ENCODE data around the gene ARHGAP32. TPM values are rescaled to one million over a fixed set of nuclear protein-coding genes. Genes with fewer than 3 reads are reported as not detected.

The ARHGAP32 gene
- total RNA-seq, 4 donors from 2014 or later: 13.5 to 21.9 (median 20.2) TPM

GRCh38 chr11:128968916-128969315 lies 223.2 kb downstream of the ARHGAP32 start:
- no peak overlapping the region for H3K27ac ChIP-seq
- H3K4me3 ChIP-seq (replicated peaks in 1 of 3): no peak overlapping the region
- TF ChIP-seq CTCF (IDR thresholded peaks at IDR 0.05) (no peak), POLR2A (IDR thresholded peaks at IDR 0.05) (no peak)
- no peaks in the 10 kb centered on the region for H3K27me3 ChIP-seq
- intact Hi-C loops (cut with DNase I): no loop called here
- WGBS, 2 donors: 92 to 93% methylated on average over 9 of the region's 9 CpGs
- no peaks in the 10 kb centered on the region for H3K9me3 ChIP-seq
- no peaks in the 10 kb centered on the region for H3K4me1 ChIP-seq
- peaks cover 22 to 26% of the 10 kb centered on the region in 2 donors for H3K36me3 ChIP-seq
- no peak for DNase-seq

GRCh38 chr11:128967578-128967977 lies 224.5 kb downstream of the ARHGAP32 start:
- no peaks in the 10 kb centered on the region for H3K4me1 ChIP-seq
- 83 to 84% methylated on average over 6 of the region's 6 CpGs for WGBS, 2 donors
- H3K27me3 ChIP-seq: no peaks in the 10 kb centered on the region
- no peak for TF ChIP-seq POLR2A (IDR thresholded peaks at IDR 0.05)
- TF ChIP-seq CTCF (IDR thresholded peaks at IDR 0.05): no peak
- H3K27ac ChIP-seq: no peak overlapping the region
- intact Hi-C loops (cut with DNase I): no loop called here
- H3K36me3 ChIP-seq: peaks cover 13 to 21% of the 10 kb centered on the region in 2 donors
- no peak overlapping the region for H3K4me3 ChIP-seq (replicated peaks in 1 of 3)
- H3K9me3 ChIP-seq: no peaks in the 10 kb centered on the region
- DNase-seq: no peak

DNA sequence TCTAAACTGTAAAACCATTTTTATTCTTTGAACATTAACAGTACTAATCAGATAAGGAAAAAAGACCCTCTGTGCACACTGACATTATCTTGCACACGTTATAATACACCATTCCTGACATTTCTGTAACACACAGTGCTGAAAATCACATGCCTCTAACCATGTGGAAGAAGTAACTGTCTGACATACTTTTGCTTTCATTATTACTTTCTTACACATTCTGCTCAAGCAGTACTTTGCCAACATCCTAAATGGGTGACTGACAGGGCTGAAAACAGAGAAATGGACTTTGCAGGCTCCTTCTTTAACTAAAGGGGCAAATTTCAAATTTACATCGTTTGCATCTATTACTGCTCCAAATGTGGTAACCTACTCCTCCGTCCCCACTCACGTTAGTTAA lies 226.6 kb downstream of the ARHGAP32 start:
- no peak for TF ChIP-seq CTCF (IDR thresholded peaks at IDR 0.05)
- no peak for TF ChIP-seq POLR2A (IDR thresholded peaks at IDR 0.05)
- H3K9me3 ChIP-seq: no peaks in the 10 kb centered on the region
- H3K27ac ChIP-seq: no peak overlapping the region
- H3K36me3 ChIP-seq: peaks cover 11 to 19% of the 10 kb centered on the region in 2 donors
- intact Hi-C loops (cut with DNase I): no loop called here
- no peaks in the 10 kb centered on the region for H3K27me3 ChIP-seq
- no peak overlapping the region for H3K4me3 ChIP-seq (replicated peaks in 1 of 3)
- H3K4me1 ChIP-seq: no peaks in the 10 kb centered on the region
- 65 to 67% methylated on average over 4 of the region's 4 CpGs for WGBS, 2 donors
- DNase-seq: no peak

DNA sequence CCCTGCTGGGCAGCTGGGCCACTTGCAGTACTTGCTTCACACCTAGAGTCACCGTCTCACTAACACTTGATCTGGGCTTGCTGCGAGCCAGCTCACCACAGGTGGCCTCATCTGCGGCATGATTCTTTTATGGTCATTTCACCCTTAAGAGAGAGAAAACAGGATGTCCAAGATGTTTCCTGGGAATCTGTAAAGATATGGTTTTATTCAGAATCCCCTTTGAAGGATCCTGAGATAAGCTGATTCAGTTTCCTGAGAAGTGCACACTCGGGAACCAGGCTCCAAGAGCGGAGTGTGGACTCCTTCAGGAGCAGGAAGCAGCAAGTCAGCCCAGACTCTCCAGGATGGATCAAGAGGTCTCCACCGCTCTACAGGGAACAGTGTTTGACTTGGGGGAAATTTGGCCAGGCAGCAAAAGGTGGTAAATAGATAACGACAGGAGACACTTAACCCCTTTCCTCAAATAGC lies 227.6 kb downstream of the ARHGAP32 start:
- Histone ChIP-seq H3K4me3 (replicated peaks in 1 of 3) (no peak overlapping the region), H3K9me3 (no peaks in the 10 kb centered on the region), H3K4me1 (no peaks in the 10 kb centered on the region), H3K27me3 (no peaks in the 10 kb centered on the region), H3K27ac (no peak overlapping the region), H3K36me3 (peaks cover 11% of the 10 kb centered on the region in 2 donors)
- TF ChIP-seq POLR2A (IDR thresholded peaks at IDR 0.05): no peak
- TF ChIP-seq CTCF (IDR thresholded peaks at IDR 0.05): no peak
- no peak for DNase-seq
- intact Hi-C loops (cut with DNase I): no loop called here
- 79 to 85% methylated on average over 7 of the region's 7 CpGs for WGBS, 2 donors

- Histone ChIP-seq H3K9me3 (no peaks in the 10 kb centered on the region), H3K4me3 (replicated peaks in 1 of 3) (no peak overlapping the region), H3K27me3 (no peaks in the 10 kb centered on the region), H3K27ac (no peak overlapping the region), H3K4me1 (no peaks in the 10 kb centered on the region), H3K36me3 (peaks cover 5 to 6% of the 10 kb centered on the region in 2 donors)
- no peak for DNase-seq
- 91 to 92% methylated on average over 3 of the region's 3 CpGs for WGBS, 2 donors
- intact Hi-C loops (cut with DNase I): no loop called here
- no peak for TF ChIP-seq CTCF (IDR thresholded peaks at IDR 0.05)
- TF ChIP-seq POLR2A (IDR thresholded peaks at IDR 0.05): no peak
Measured at GRCh38 chr11:128963744-128964325, 228.3 kb downstream of the ARHGAP32 start.

All from thyroid gland (tissue), 4 donors.